BLaER1 (cell line): ENCODE results near the gene GATAD1.
"Not testable (repeated sequence)": the region's sequence is repeated elsewhere in the genome, so short reads cannot be mapped to it uniquely, and the experiment has no call there.

Experiments used
- H3K27ac ChIP-seq: shearing (Covaris generic); formaldehyde crosslinking; 2 replicates; pipeline ENCODE4 v1.8.1; 2022
- H3K27me3 ChIP-seq: shearing (Covaris generic); formaldehyde crosslinking; 2 replicates; pipeline ENCODE4 v1.8.1; 2022
- H3K36me3 ChIP-seq: shearing (Covaris generic); formaldehyde crosslinking; 2 replicates; pipeline ENCODE4 v1.8.1; 2022
- H3K4me1 ChIP-seq: shearing (Covaris generic); formaldehyde crosslinking; 2 replicates; pipeline ENCODE4 v1.8.1; 2022
- H3K4me2 ChIP-seq: shearing (Covaris generic); formaldehyde crosslinking; 2 replicates; pipeline ENCODE4 v1.8.1; 2022
- H3K4me3 ChIP-seq: shearing (Covaris generic); formaldehyde crosslinking; 2 replicates; pipeline ENCODE4 v1.8.1; 2022
- H3K9ac ChIP-seq: shearing (Covaris generic); formaldehyde crosslinking; 2 replicates; pipeline ENCODE4 v1.8.1; 2022
- H3K9me3 ChIP-seq: shearing (Covaris generic); formaldehyde crosslinking; 2 replicates; pipeline ENCODE4 v1.8.1; 2022
- H4K20me1 ChIP-seq: shearing (Covaris generic); formaldehyde crosslinking; 2 replicates; pipeline ENCODE4 v1.8.1; 2022
- Cebpa-rat ChIP-seq: shearing (Covaris generic); IDR thresholded peaks from 2 replicates; pipeline ENCODE4 v1.8.1; 2022

The GATAD1 gene

DNA sequence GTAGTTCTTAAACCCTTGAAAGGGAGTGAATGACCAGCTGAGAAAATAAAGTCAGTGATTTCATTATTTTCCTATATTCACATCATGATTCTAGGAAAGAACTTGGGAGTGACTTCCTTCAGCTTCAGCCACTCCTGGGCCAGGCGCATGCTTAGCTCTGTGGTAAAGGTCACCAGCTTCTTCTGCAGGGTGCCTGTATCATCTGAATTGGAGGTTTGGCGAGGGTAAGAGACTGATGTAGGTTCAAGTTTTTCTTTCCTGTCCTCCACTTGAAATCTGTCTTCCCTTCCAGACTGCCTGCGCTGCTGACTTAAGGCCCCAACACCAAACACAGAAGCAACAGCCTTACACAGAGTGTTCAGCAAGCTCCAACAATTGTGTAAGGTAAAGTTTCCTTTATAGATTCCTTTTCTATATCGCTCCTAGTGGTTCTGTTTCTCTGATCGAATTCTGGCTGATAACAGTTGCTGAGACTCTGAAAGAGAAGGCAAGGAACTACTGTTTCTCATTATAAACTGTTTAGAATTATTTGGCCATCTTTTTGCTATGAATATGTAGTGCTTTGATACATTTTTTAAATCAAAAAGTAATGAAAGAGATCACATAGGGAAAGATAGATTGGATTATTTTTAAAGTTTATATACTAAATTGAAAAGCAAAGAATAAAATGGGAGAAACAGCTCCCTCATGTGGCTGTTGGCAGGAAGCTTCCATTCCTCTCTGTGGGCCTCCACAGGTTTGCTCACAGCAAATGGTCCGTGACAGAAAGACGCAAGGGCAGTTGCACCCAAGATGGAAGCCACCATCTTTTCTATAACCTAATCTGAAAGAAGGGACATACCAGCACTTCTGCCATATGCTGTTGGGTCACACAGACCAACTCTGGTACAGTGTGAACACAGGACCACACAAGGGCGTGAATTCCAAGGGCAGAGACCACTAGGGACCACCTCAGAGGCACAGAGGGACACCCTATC is 14.0 kb downstream of the GATAD1 start:
- H3K9ac ChIP-seq, result no peak overlapping the region
- TF ChIP-seq Cebpa-rat, result no peak
- no peak overlapping the region for H3K4me3 ChIP-seq
- no peaks in the 10 kb centered on the region for H3K27me3 ChIP-seq
- H3K4me2 ChIP-seq, result no peak overlapping the region
- H3K36me3 ChIP-seq, result peaks cover 21% of the 10 kb centered on the region
- H3K4me1 ChIP-seq, result no peaks in the 10 kb centered on the region
- H4K20me1 ChIP-seq, result no peaks in the 10 kb centered on the region
- H3K27ac ChIP-seq, result no peak overlapping the region
- H3K9me3 ChIP-seq, result no peaks in the 10 kb centered on the region

DNA sequence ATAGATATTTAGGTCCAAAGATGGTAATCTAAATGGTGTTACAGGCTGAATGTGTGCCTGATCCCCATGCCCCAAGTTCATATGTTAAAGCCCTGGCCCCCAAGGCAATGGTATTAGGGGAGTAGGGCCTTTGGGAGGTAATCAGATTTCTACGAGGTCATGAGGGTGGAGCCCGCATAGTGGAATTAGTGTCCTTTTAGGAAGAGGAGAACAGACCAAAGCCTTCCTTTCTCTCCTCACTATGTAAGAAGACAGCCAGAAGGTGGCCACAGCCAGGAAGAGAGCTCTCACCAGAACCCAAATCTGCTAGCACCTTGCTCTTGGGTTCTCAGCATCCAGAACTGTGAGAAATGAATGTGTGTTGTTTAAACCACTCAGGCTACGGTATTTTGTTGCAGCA is 15.3 kb downstream of the GATAD1 start:
- Histone ChIP-seq H3K4me2 (no peak overlapping the region), H4K20me1 (no peaks in the 10 kb centered on the region), H3K27me3 (no peaks in the 10 kb centered on the region), H3K9me3 (peaks cover 2% of the 10 kb centered on the region), H3K36me3 (peaks cover 8% of the 10 kb centered on the region; the same call in 1 of the 2 replicates), H3K4me3 (no peak overlapping the region), H3K27ac (no peak overlapping the region), H3K4me1 (no peaks in the 10 kb centered on the region), H3K9ac (no peak overlapping the region)
- TF ChIP-seq Cebpa-rat, result no peak

GRCh38 chr7:92464515-92464914 is 17.2 kb downstream of the GATAD1 start:
- Histone ChIP-seq H3K27ac (no peak overlapping the region), H3K4me2 (no peak overlapping the region), H4K20me1 (no peaks in the 10 kb centered on the region), H3K36me3 (0 out of 2 replicates have a peak, but pooled peaks cover 5% of the 10 kb centered on the region), H3K9me3 (peaks cover 18% of the 10 kb centered on the region), H3K4me1 (no peaks in the 10 kb centered on the region), H3K27me3 (no peaks in the 10 kb centered on the region), H3K9ac (no peak overlapping the region), H3K4me3 (no peak overlapping the region)
- no peak for TF ChIP-seq Cebpa-rat

DNA sequence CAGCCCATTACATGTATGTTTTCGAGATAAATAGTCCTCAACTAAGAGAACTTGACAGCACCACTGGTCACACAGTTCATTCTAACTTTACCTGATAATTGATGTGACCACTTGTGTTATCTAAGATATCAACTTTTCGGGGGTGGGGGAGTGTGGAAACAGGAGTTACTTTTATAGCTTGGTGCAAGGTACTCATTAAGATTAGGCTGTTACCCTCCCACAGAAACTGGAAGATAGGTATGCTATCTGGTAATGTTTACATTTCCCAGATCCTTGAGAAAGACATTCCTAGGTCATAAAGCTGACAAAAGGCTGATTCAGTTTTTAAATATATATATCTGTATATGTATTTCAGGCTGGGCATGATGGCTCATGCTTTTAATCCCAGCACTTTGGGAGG is 19.4 kb downstream of the GATAD1 start:
- H3K9me3 ChIP-seq, result peaks cover 18% of the 10 kb centered on the region
- no peak overlapping the region for H3K4me2 ChIP-seq
- H3K4me1 ChIP-seq, result no peaks in the 10 kb centered on the region
- H3K4me3 ChIP-seq, result no peak overlapping the region
- H3K9ac ChIP-seq, result no peak overlapping the region
- no peak for TF ChIP-seq Cebpa-rat
- 0 out of 2 replicates have a peak, but pooled peaks cover 5% of the 10 kb centered on the region for H3K36me3 ChIP-seq
- H3K27me3 ChIP-seq, result no peaks in the 10 kb centered on the region
- H3K27ac ChIP-seq, result no peak overlapping the region
- H4K20me1 ChIP-seq, result no peaks in the 10 kb centered on the region

DNA sequence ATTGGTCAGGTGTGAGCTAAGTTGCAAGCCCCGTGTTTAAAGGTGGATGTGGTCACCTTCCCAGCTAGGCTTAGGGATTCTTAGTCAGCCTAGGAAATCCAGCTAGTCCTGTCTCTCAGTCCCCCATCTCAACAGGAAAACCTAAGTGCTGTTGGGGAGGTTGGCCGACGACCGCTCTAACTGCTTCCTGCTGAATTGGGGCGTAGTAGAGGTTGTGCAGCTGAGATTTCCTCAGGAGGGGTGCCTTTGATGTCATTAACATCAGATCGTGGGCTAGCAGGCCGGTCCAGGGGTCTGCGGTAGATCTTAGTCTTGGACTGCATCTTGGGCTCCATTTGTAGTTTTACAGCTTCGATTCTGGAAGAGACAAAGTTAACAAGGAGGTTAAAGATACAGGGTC is 21.3 kb downstream of the GATAD1 start:
- H3K4me2 ChIP-seq, H3K4me3 ChIP-seq, H3K4me1 ChIP-seq, H3K9ac ChIP-seq, H3K36me3 ChIP-seq, H3K27me3 ChIP-seq, H3K27ac ChIP-seq, H4K20me1 ChIP-seq: not testable (repeated sequence)
- H3K9me3 ChIP-seq, result peaks cover 18% of the 10 kb centered on the region

GRCh38 chr7:92473989-92474388 is 26.7 kb downstream of the GATAD1 start:
- not testable (repeated sequence) for H3K27ac ChIP-seq, H3K36me3 ChIP-seq, H3K4me1 ChIP-seq, H3K4me2 ChIP-seq, H3K4me3 ChIP-seq, H3K27me3 ChIP-seq, H3K9ac ChIP-seq, H4K20me1 ChIP-seq, H3K9me3 ChIP-seq

DNA sequence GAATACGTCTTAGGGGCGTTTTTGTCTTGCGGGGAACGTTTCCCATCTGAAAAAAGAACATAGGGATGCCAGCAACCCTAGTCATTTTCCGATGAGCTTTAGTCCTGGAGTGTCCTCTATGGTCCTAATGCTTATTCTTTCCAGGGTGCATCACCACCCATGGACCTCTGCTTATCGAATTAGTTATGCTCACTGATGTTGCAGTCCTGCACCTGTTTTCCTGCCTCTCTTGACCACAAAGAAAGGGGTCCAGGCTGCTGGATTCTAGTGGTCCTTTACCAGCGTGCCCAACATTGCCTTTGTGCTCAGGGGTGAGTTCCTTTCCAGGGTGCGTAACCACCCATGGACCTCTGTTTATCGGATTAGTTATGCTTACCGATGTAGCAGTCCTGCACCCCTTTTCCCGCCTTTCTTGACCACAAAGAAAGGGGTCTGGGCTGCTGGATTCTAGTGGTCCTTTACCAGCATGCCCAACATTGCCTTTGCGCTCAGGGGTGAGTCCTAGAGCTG is 28.0 kb downstream of the GATAD1 start:
- H3K9ac ChIP-seq, H3K36me3 ChIP-seq, H3K27me3 ChIP-seq, H3K4me2 ChIP-seq, H4K20me1 ChIP-seq, H3K27ac ChIP-seq, H3K4me1 ChIP-seq, H3K9me3 ChIP-seq, H3K4me3 ChIP-seq: not testable (repeated sequence)

DNA sequence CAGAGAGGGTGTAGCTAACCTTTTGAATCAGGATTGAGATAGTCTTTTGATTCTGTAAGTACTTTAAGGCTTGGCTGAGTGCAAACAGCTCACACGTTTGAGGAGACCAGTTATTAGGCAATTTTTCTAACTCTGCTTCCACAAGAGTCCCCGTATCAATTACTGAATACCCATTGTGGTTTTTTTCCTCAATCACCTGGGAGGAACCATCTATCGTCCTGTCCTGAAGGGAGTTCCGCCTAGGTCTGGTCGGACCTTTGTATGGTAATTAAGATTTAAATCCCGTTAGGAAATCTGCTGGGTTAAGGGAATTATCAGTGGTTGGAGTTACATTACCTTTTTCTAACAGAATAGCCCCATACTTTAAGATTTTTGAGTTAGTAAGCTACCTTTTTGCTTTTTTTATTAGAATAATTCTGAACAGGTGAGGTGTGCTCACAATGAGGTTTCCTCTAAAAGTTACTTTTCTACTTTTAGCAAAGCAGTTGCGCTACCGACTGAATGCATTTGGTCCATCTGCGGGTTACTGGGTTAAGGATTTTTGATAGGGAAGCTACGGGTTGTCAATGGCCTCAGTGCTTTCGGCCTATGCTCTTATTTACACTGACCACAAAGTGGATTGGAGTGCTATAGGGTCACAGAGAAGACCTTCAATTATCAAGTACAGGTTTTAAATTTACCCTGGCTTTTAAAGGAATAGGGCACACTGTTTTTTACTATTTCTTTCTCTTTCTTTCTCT is 28.7 kb downstream of the GATAD1 start:
- H3K27me3 ChIP-seq, H3K4me2 ChIP-seq, H3K36me3 ChIP-seq, H3K9ac ChIP-seq, H3K4me3 ChIP-seq, H3K27ac ChIP-seq, H3K4me1 ChIP-seq, H3K9me3 ChIP-seq, H4K20me1 ChIP-seq: not testable (repeated sequence)

- H3K4me2 ChIP-seq, H3K27ac ChIP-seq, H3K36me3 ChIP-seq, H4K20me1 ChIP-seq, H3K9ac ChIP-seq, H3K4me1 ChIP-seq, H3K4me3 ChIP-seq, H3K9me3 ChIP-seq, H3K27me3 ChIP-seq: not testable (repeated sequence)
Observed at GRCh38 chr7:92477681-92478080, 30.4 kb downstream of the GATAD1 start, which contains the start of gene ERVW-1. Gene ERVW-1, minus strand, starts transcription at chr7:92477946. Its CDS starts 7,565 bp downstream, at chr7:92470381.

GRCh38 chr7:92478095-92478494 is 30.8 kb downstream of the GATAD1 start:
- no peak overlapping the region for H3K4me2 ChIP-seq

More at GRCh38 chr7:92478095-92478494, 30.8 kb downstream of the GATAD1 start:
- no peaks in the 10 kb centered on the region for H3K9me3 ChIP-seq
- H3K4me3 ChIP-seq, result no peak overlapping the region
- no peak for TF ChIP-seq Cebpa-rat
- no peaks in the 10 kb centered on the region for H3K4me1 ChIP-seq
- no peak overlapping the region for H3K9ac ChIP-seq
- no peaks in the 10 kb centered on the region for H3K36me3 ChIP-seq
- H3K27ac ChIP-seq, result no peak overlapping the region
- no peaks in the 10 kb centered on the region for H4K20me1 ChIP-seq
- H3K27me3 ChIP-seq, result no peaks in the 10 kb centered on the region
